Endothelial cell of umbilical vein (primary cell): ENCODE data around the gene GMNN. TPM values are rescaled to one million over a fixed set of nuclear protein-coding genes. Genes with fewer than 3 reads are reported as not detected.

Source experiments
- BruUV-seq: library from RNA; stranded (reverse); fragments of 400-500 nt; replicated peaks from 2 replicates; lab custom pipeline; 2021; lab: Mats Ljungman, UMichigan
- CTCF ChIA-PET: fragments of 300-600, 350-600 bp; sonication (Branson Sonifier 250); formaldehyde crosslinking; loops from one replicate; lab custom pipeline; 2021; ENCODE audit warnings: antibody characterized with exemption, inconsistent platforms; lab: Charles Lee
- POLR2A ChIA-PET: fragments of 300-600, 350-600 bp; sonication (Branson Sonifier 250); formaldehyde crosslinking; loops from one replicate; lab custom pipeline; 2021; ENCODE audit warnings: antibody characterized with exemption, inconsistent platforms; lab: Charles Lee
- DNase-seq: peaks from one replicate; pipeline ENCODE4 v3.0.0-alpha.2; 2011; ENCODE audit warnings: low read depth, low spot score
- FAIRE-seq: peaks from 2 replicates; lab custom pipeline; 2011; peaks lifted over from hg19 to GRCh38; lab: Jason Lieb, UNC
- H2AFZ ChIP-seq: 2 replicates; pipeline ENCODE4 v1.6.0; 2012; ENCODE audit warnings: low read depth, low read length, control low read depth, inconsistent platforms
- H3K27ac ChIP-seq: 2 replicates; pipeline ENCODE4 v1.5.1; 2011; ENCODE audit warnings: low read depth, mild to moderate bottlenecking, control low read depth, low read length, moderate library complexity; ENCODE audit not compliant: insufficient read depth
- H3K27me3 ChIP-seq, 2 experiments: 2 replicates each; pipeline versions ENCODE4 v1.6.0 to v1.6.1; 2011; ENCODE audit warnings: low read length in 2 of 2, mixed read lengths in 1 of 2; ENCODE audit not compliant: control insufficient read depth in 2 of 2, insufficient read depth in 2 of 2
- H3K36me3 ChIP-seq, 2 experiments: 2 replicates in 1 of 2; 3 replicates in 1 of 2; pipeline ENCODE4 v1.5.1; 2011; ENCODE audit warnings: low read length in 2 of 2, mild to moderate bottlenecking in 1 of 2, moderate library complexity in 1 of 2; ENCODE audit not compliant: control insufficient read depth in 2 of 2, insufficient read depth in 2 of 2; ENCODE audit errors: extremely low read depth in 1 of 2
- H3K4me1 ChIP-seq: 3 replicates; pipeline ENCODE4 v1.5.1; 2011; ENCODE audit warnings: mild to moderate bottlenecking, low read length; ENCODE audit not compliant: control insufficient read depth, insufficient read depth; ENCODE audit errors: extremely low read depth
- H3K4me2 ChIP-seq: 2 replicates; pipeline ENCODE4 v1.6.1; 2011; ENCODE audit warnings: low read length, control low read depth, mixed read lengths; ENCODE audit not compliant: insufficient read depth
- H3K4me3 ChIP-seq, 3 experiments: fragments of 200-600 bp in 1 of 3; sonication (generic), shearing (Covaris generic) in 1 of 3; replicated peaks in 1 of 3; 2 replicates each; pipeline ENCODE4 v1.5.1; 2011 to 2016; ENCODE audit warnings: control low read depth in 3 of 3, low read length in 3 of 3, mild to moderate bottlenecking in 2 of 3, inconsistent platforms in 1 of 3, low read depth in 1 of 3, moderate library complexity in 1 of 3; ENCODE audit not compliant: insufficient read depth in 1 of 3
- H3K79me2 ChIP-seq: 2 replicates; pipeline ENCODE4 v1.6.0; 2012; ENCODE audit warnings: low read length, inconsistent platforms; ENCODE audit not compliant: control insufficient read depth, insufficient read depth
- H3K9ac ChIP-seq: replicated peaks from 2 replicates; pipeline ENCODE3; 2011; ENCODE audit warnings: low read length, control low read depth; ENCODE audit not compliant: insufficient read depth; ENCODE audit errors: extremely low read depth
- H3K9me1 ChIP-seq: replicated peaks from 3 replicates; pipeline ENCODE4 v1.6.0; 2011; ENCODE audit warnings: mild to moderate bottlenecking, low read length; ENCODE audit not compliant: control insufficient read depth, insufficient read depth; ENCODE audit errors: extremely low read depth
- H3K9me3 ChIP-seq: replicated peaks from 2 replicates; pipeline ENCODE4 v1.5.1; 2012; ENCODE audit warnings: low read length, inconsistent platforms; ENCODE audit not compliant: control insufficient read depth, insufficient read depth
- H4K20me1 ChIP-seq: replicated peaks from 2 replicates; pipeline ENCODE3; 2011; ENCODE audit warnings: mild to moderate bottlenecking, low read length; ENCODE audit not compliant: control insufficient read depth, insufficient read depth; ENCODE audit errors: extremely low read depth
- CTCF ChIP-seq, 2 donors: IDR thresholded peaks; 1 replicate in 1 of 2; 2 replicates in 1 of 2; pipeline ENCODE4 v1.5.1; 2011; ENCODE audit warnings: low read length in 2 of 2, mild to moderate bottlenecking in 2 of 2, moderate library complexity in 2 of 2, control low read depth in 1 of 2, inconsistent platforms in 1 of 2, low read depth in 1 of 2; ENCODE audit not compliant: insufficient read depth in 1 of 2; ENCODE audit errors: extremely low read depth in 1 of 2
- EZH2 ChIP-seq: IDR thresholded peaks from 2 replicates; pipeline ENCODE4 v1.6.1; 2012; ENCODE audit warnings: borderline replicate concordance, low read depth, mild to moderate bottlenecking, moderate library complexity, low read length, inconsistent platforms; ENCODE audit not compliant: severe bottlenecking
- FOS ChIP-seq: IDR thresholded peaks from 2 replicates; pipeline ENCODE4 v1.6.1; 2011; ENCODE audit warnings: mild to moderate bottlenecking, low read length, moderate library complexity, borderline replicate concordance; ENCODE audit not compliant: insufficient read depth
- GATA2 ChIP-seq: IDR thresholded peaks from 2 replicates; pipeline ENCODE4 v1.7.0; 2011; ENCODE audit warnings: low read depth, mild to moderate bottlenecking, moderate library complexity, mixed read lengths, low read length; ENCODE audit not compliant: insufficient read length, insufficient read depth
- MYC ChIP-seq: IDR thresholded peaks from one replicate; pipeline ENCODE4 v1.6.1; 2011; ENCODE audit warnings: mild to moderate bottlenecking, low read depth, low read length
- dilution Hi-C: fragments of 300-500 bp; cut with MboI; formaldehyde crosslinking; loops from one replicate; pipeline ENCODE4 v1.15.0; 2019; ENCODE audit warnings: low sequenced_read_pairs; ENCODE audit not compliant: extremely low pct_ligation_motif_present
- intact Hi-C: fragments of 100-400 bp; cut with micrococcal nuclease; formaldehyde crosslinking; loops from one replicate; pipeline ENCODE4 v1.10.0; 2022
- polyA plus RNA-seq, 4 experiments: library from polyadenylated mRNA; depleted of rRNA in 3 of 4; stranded (reverse) in 3 of 4; unstranded in 1 of 4; fragments of >200 nt; gene quantifications; 2 replicates each; pipeline versions ENCODE4 v1.2.1 to v1.2.3, GENCODE V29; 2011 to 2012; ENCODE audit warnings: missing spikeins in 1 of 4
- total RNA-seq: library from RNA; stranded (reverse); gene quantifications from 2 replicates; pipeline ENCODE4 v1.2.3, GENCODE V29; 2021

Gene GMNN
- total and polyA plus RNA-seq, 2 donors (not counting 3 experiments of a cell fraction or from before 2014, with no cell fraction given): 25.4 to 52.6 TPM

GRCh38 chr6:24832794-24833193 is 58.1 kb downstream of the GMNN start:
- FAIRE-seq (no peak), DNase-seq (no peak)
- BruUV-seq: no TSS peak
- ChIA-PET CTCF (no interaction called here), POLR2A (no interaction called here)
- TF ChIP-seq EZH2 (no peak), GATA2 (no peak), MYC (no peak), CTCF (IDR thresholded peaks at IDR 0.05; ENCODE audit: extremely low read depth in 1 of 2, insufficient read depth in 1 of 2, low read depth in 1 of 2, low read length in 2 of 2) (no peak)
- H3K9ac ChIP-seq: no peak overlapping the region
- no peak overlapping the region for H3K4me2 ChIP-seq
- no peaks in the 10 kb centered on the region for H4K20me1 ChIP-seq
- H3K4me3 ChIP-seq: no peak overlapping the region
- H3K36me3 ChIP-seq: no peaks in the 10 kb centered on the region
- no peak overlapping the region for H3K27ac ChIP-seq
- dilution Hi-C loops (no loop called here), intact Hi-C loops (no loop called here)
- no peaks in the 10 kb centered on the region for H3K9me3 ChIP-seq
- H3K79me2 ChIP-seq: no peaks in the 10 kb centered on the region
- no peak overlapping the region for H2AFZ ChIP-seq
- H3K4me1 ChIP-seq: no peaks in the 10 kb centered on the region
- peaks cover 0 to 2% of the 10 kb centered on the region in 2 experiments for H3K27me3 ChIP-seq
- no peaks in the 10 kb centered on the region for H3K9me1 ChIP-seq

GRCh38 chr6:24833711-24834386 is 59.1 kb downstream of the GMNN start:
- FAIRE-seq: no peak
- Histone ChIP-seq H3K9me3 (no peaks in the 10 kb centered on the region), H3K4me2 (no peak overlapping the region), H3K4me3 (no peak overlapping the region), H3K79me2 (no peaks in the 10 kb centered on the region), H3K9ac (no peak overlapping the region), H3K4me1 (no peaks in the 10 kb centered on the region), H3K36me3 (no peaks in the 10 kb centered on the region), H4K20me1 (no peaks in the 10 kb centered on the region), H2AFZ (no peak overlapping the region), H3K9me1 (no peaks in the 10 kb centered on the region), H3K27me3 (peaks cover 0 to 2% of the 10 kb centered on the region in 2 experiments), H3K27ac (no peak overlapping the region)
- TF ChIP-seq FOS: no peak
- ChIA-PET POLR2A (no interaction called here), CTCF (no interaction called here)
- dilution Hi-C loops: no loop called here
- DNase-seq: no peak
- BruUV-seq: no TSS peak
- intact Hi-C loops: no loop called here

Other genes starting within 250 kb of the GMNN start
- gene KIAA0319, start 128.7 kb upstream of the GMNN start, total RNA-seq: 0.07 TPM in 2 replicates
- 0.02 and 0.04 TPM in 2 replicates for gene KIAA0319, start 128.7 kb upstream of the GMNN start, polyA plus RNA-seq
- gene TDP2, start 108.0 kb upstream of the GMNN start, total RNA-seq: 35.3 and 39.2 TPM in 2 replicates
- 9.9 and 13.7 TPM in 2 replicates for gene TDP2, start 108.0 kb upstream of the GMNN start, polyA plus RNA-seq
- gene ACOT13, start 107.9 kb upstream of the GMNN start, total RNA-seq: 15.3 and 24.1 TPM in 2 replicates
- 7.5 and 7.7 TPM in 2 replicates for gene ACOT13, start 107.9 kb upstream of the GMNN start, polyA plus RNA-seq
- 121 and 129 TPM in 2 replicates for gene C6orf62, start 55.8 kb upstream of the GMNN start, total RNA-seq
- gene C6orf62, start 55.8 kb upstream of the GMNN start, polyA plus RNA-seq: 34.7 and 36.5 TPM in 2 replicates
- gene ARMH2, start 24.0 kb downstream of the GMNN start, total RNA-seq: not detected in 2 replicates
- gene ARMH2, start 24.0 kb downstream of the GMNN start, polyA plus RNA-seq: not detected in 2 replicates
- gene RIPOR2, start 161.0 kb downstream of the GMNN start, total RNA-seq: not detected in 2 replicates
- 0.10 TPM in 1 of 2 replicates, not detected in the other for gene RIPOR2, start 161.0 kb downstream of the GMNN start, polyA plus RNA-seq